ENCODE results near the gene FAM174B.

GRCh38 chr15:92579486-92579885, 76.1 kb downstream of the FAM174B start:
- no peak for TF ChIP-seq CTCF (IDR thresholded peaks at IDR 0.05)
- TF ChIP-seq POLR2A (IDR thresholded peaks at IDR 0.05) = no peak
- no peak for TF ChIP-seq POLR2AphosphoS5 (IDR thresholded peaks at IDR 0.05)
- TF ChIP-seq EP300 (IDR thresholded peaks at IDR 0.05; ENCODE audit: low read depth) = no peak
